H1 (cell line): ENCODE results near the gene SCN10A. TPM values are rescaled to one million over a fixed set of nuclear protein-coding genes. Genes with fewer than 3 reads are reported as not detected.

Source experiments
- CEBPB ChIP-seq: IDR thresholded peaks from 2 replicates; pipeline ENCODE4 v1.6.1; 2012; ENCODE audit warnings: low read depth, low read length
- EP300 ChIP-seq, 2 experiments: IDR thresholded peaks; 1 replicate in 1 of 2; 2 replicates in 1 of 2; pipeline ENCODE4 v1.6.1; 2011 to 2012; ENCODE audit warnings: low read depth in 2 of 2, low read length in 2 of 2, mild to moderate bottlenecking in 2 of 2, borderline replicate concordance in 1 of 2, inconsistent platforms in 1 of 2, moderate library complexity in 1 of 2
- KDM1A ChIP-seq: fragments of 200-600, 300-600 bp; sonication (generic); IDR thresholded peaks from 2 replicates; pipeline ENCODE4 v1.7.1; 2016; ENCODE audit warnings: mild to moderate bottlenecking, low read length, borderline replicate concordance
- KDM4A ChIP-seq: IDR thresholded peaks from one replicate; pipeline ENCODE4 v1.7.1; 2012; ENCODE audit warnings: low read depth, mild to moderate bottlenecking, moderate library complexity, low read length, inconsistent platforms; ENCODE audit not compliant: severe bottlenecking
- MAFK ChIP-seq: IDR thresholded peaks from 2 replicates; pipeline ENCODE4 v1.6.1; 2012; ENCODE audit warnings: low read depth, mild to moderate bottlenecking, improper control_type of control experiment, low read length
- NRF1 ChIP-seq: IDR thresholded peaks from 2 replicates; pipeline ENCODE4 v1.6.1; 2011; ENCODE audit warnings: mild to moderate bottlenecking, low read depth, low read length, improper control_type of control experiment
- POU5F1 ChIP-seq: IDR thresholded peaks from 2 replicates; pipeline ENCODE4 v1.6.1; 2011; ENCODE audit warnings: low read depth, mild to moderate bottlenecking, low read length, moderate library complexity
- RBBP5 ChIP-seq: IDR thresholded peaks from 2 replicates; pipeline ENCODE4 v1.7.1; 2012; ENCODE audit warnings: low read depth, mild to moderate bottlenecking, inconsistent platforms, low read length, moderate library complexity, borderline replicate concordance
- SIX5 ChIP-seq: IDR thresholded peaks from 2 replicates; pipeline ENCODE4 v1.6.1; 2011; ENCODE audit warnings: mild to moderate bottlenecking, low read depth, low read length
- SP1 ChIP-seq: IDR thresholded peaks from 2 replicates; pipeline ENCODE4 v1.6.1; 2011; ENCODE audit warnings: low read depth, low read length
- polyA plus RNA-seq, 7 experiments: library from polyadenylated mRNA; depleted of rRNA in 3 of 7; stranded (reverse) in 5 of 7; unstranded in 2 of 7; fragments of >200 nt in 5 of 7; fragments of 200-250 nt in 2 of 7; gene quantifications; 1 replicate in 5 of 7; 2 replicates in 1 of 7; 4 replicates in 1 of 7; pipeline versions ENCODE4 v1.2.1 to v1.2.3, GENCODE V29; 2011 to 2013; ENCODE audit warnings: missing spikeins in 2 of 7, mixed read lengths in 2 of 7
- total RNA-seq: library from RNA; stranded (reverse); fragmentation: NEBNext Ultra II Directional; extraction: Animal tissue kit (Norgen Biotek cat#: 25700); gene quantifications from 2 replicates; pipeline ENCODE4 v1.2.1, GENCODE V29; 2021
- TF ChIP-seq, protein P1 (sequence below): fragments of 300-600 bp; sonication (generic); IDR thresholded peaks from 2 replicates; pipeline ENCODE4 v1.7.1; 2012; ENCODE audit warnings: low read length, moderate library complexity, mild to moderate bottlenecking, inconsistent platforms; ENCODE audit not compliant: insufficient replicate concordance

The SCN10A gene
- total and polyA plus RNA-seq, 2 of the 8 experiments (the other 6 are each of a cell fraction or from before 2014, with no cell fraction given), result not detected

DNA sequence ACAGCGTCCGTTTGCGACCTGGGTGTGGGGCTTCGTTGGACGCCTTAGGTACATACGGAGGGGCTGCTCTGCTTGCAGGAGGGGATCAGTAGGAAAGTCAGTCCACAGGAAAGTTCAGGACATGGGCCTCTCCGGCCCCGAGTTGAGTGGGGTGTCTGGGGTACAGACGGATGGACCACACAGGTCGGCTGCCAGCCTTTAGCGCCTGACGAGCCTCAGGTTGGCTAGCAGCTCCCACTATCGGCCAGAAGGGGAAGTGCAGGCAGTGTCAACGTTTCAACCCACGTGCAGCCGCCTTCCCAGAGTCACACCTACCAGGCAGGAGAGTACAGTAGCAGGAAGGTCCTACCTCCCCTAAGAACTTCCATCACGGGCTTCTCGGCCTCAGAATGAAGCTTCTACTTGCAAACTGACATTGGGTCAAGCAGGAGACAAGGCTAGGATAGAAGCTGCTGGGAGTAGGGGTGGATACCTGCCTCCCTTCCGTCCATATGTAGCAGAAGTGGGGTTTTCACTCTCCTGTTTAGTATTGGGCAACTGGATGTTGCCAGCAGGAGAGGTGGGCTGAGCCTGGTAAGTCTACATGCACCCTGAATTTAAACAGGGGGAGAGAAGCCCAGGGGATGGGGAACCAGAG is 164.7 kb downstream of the SCN10A start (continued):
- TF ChIP-seq, protein P1, sequence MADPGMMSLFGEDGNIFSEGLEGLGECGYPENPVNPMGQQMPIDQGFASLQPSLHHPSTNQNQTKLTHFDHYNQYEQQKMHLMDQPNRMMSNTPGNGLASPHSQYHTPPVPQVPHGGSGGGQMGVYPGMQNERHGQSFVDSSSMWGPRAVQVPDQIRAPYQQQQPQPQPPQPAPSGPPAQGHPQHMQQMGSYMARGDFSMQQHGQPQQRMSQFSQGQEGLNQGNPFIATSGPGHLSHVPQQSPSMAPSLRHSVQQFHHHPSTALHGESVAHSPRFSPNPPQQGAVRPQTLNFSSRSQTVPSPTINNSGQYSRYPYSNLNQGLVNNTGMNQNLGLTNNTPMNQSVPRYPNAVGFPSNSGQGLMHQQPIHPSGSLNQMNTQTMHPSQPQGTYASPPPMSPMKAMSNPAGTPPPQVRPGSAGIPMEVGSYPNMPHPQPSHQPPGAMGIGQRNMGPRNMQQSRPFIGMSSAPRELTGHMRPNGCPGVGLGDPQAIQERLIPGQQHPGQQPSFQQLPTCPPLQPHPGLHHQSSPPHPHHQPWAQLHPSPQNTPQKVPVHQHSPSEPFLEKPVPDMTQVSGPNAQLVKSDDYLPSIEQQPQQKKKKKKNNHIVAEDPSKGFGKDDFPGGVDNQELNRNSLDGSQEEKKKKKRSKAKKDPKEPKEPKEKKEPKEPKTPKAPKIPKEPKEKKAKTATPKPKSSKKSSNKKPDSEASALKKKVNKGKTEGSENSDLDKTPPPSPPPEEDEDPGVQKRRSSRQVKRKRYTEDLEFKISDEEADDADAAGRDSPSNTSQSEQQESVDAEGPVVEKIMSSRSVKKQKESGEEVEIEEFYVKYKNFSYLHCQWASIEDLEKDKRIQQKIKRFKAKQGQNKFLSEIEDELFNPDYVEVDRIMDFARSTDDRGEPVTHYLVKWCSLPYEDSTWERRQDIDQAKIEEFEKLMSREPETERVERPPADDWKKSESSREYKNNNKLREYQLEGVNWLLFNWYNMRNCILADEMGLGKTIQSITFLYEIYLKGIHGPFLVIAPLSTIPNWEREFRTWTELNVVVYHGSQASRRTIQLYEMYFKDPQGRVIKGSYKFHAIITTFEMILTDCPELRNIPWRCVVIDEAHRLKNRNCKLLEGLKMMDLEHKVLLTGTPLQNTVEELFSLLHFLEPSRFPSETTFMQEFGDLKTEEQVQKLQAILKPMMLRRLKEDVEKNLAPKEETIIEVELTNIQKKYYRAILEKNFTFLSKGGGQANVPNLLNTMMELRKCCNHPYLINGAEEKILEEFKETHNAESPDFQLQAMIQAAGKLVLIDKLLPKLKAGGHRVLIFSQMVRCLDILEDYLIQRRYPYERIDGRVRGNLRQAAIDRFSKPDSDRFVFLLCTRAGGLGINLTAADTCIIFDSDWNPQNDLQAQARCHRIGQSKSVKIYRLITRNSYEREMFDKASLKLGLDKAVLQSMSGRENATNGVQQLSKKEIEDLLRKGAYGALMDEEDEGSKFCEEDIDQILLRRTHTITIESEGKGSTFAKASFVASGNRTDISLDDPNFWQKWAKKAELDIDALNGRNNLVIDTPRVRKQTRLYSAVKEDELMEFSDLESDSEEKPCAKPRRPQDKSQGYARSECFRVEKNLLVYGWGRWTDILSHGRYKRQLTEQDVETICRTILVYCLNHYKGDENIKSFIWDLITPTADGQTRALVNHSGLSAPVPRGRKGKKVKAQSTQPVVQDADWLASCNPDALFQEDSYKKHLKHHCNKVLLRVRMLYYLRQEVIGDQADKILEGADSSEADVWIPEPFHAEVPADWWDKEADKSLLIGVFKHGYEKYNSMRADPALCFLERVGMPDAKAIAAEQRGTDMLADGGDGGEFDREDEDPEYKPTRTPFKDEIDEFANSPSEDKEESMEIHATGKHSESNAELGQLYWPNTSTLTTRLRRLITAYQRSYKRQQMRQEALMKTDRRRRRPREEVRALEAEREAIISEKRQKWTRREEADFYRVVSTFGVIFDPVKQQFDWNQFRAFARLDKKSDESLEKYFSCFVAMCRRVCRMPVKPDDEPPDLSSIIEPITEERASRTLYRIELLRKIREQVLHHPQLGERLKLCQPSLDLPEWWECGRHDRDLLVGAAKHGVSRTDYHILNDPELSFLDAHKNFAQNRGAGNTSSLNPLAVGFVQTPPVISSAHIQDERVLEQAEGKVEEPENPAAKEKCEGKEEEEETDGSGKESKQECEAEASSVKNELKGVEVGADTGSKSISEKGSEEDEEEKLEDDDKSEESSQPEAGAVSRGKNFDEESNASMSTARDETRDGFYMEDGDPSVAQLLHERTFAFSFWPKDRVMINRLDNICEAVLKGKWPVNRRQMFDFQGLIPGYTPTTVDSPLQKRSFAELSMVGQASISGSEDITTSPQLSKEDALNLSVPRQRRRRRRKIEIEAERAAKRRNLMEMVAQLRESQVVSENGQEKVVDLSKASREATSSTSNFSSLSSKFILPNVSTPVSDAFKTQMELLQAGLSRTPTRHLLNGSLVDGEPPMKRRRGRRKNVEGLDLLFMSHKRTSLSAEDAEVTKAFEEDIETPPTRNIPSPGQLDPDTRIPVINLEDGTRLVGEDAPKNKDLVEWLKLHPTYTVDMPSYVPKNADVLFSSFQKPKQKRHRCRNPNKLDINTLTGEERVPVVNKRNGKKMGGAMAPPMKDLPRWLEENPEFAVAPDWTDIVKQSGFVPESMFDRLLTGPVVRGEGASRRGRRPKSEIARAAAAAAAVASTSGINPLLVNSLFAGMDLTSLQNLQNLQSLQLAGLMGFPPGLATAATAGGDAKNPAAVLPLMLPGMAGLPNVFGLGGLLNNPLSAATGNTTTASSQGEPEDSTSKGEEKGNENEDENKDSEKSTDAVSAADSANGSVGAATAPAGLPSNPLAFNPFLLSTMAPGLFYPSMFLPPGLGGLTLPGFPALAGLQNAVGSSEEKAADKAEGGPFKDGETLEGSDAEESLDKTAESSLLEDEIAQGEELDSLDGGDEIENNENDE, result no peak
- TF ChIP-seq KDM4A (peak; percentile 81), SP1 (no peak), NRF1 (no peak), KDM1A (peak; percentile 39; the same call in 1 of the 2 replicates), RBBP5 (no peak), EP300 (IDR thresholded peaks at IDR 0.05; ENCODE audit: borderline replicate concordance in 1 of 2, low read depth in 2 of 2, low read length in 2 of 2) (no peak; a peak in 1 of 3 replicates), MAFK (no peak), SIX5 (no peak), POU5F1 (no peak), CEBPB (no peak)
